SW 1271 (cell line): ENCODE measurements around the gene WNT10A.
"Not testable (repeated sequence)": the region's sequence is repeated elsewhere in the genome, so short reads cannot be mapped to it uniquely, and the experiment has no call there.

Source experiments
- DNase-seq, 2 experiments: peaks; one replicate each; lab custom pipeline; 2025; lab: John Stamatoyannopoulos, UW

WNT10A gene

GRCh38 chr2:218931751-218932150, 51.1 kb downstream of the WNT10A start:
- not testable (repeated sequence) for DNase-seq
